Left forelimb (tissue), 1 donor: Measurements from ENCODE around the gene PRG2.
"Not testable (repeated sequence)": the region's sequence is repeated elsewhere in the genome, so short reads cannot be mapped to it uniquely, and the experiment has no call there.

ENCODE experiments used
- DNase-seq: peaks from one replicate; pipeline ENCODE4 v3.0.0-alpha.2; 2018; ENCODE audit warnings: low spot score

Gene PRG2

DNA sequence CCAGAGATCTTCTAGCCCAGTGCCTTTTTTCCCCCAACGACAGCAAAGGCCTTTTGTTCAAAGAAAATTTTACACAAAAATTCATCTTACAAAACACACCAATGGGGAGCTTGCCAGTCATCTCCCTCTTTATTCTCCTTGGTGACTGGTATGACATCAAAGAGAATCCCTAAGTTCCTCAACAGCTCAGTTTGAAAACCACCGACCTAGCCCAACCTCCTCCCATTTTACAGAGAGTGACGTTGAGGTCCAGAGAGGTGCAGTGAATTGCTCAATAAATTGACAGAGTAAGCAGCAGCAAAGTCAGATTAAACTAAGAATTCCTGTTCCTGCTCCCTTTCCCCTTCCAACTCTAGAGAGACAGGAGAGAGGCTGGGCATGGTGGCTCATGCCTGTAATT is 28.7 kb upstream of the PRG2 start:
- DNase-seq: no peak

- DNase-seq: no peak
Observed at GRCh38 chr11:57418131-57418530, 27.7 kb upstream of the PRG2 start.

DNA sequence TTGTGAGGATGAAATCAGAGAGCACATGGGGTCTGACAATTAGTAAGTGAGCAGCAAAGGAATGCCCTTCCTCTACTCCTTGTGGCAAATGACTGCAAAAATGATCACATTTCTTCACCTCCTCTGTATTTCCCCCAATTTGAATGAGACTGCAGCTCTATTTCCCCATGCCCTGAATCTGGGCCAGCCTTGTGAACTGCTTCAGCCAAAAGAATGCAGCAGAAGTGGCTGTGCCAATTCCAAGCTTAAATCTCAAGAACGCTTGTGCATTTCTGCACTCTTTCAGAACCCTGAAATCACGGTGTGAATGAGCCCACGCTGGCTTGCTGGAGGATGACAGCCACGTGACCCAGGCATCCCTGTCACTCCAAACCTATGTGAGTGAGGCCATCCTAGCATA is 26.6 kb upstream of the PRG2 start:
- no peak for DNase-seq

- DNase-seq: no peak
Observed at GRCh38 chr11:57416436-57416835, 26.0 kb upstream of the PRG2 start.

DNA sequence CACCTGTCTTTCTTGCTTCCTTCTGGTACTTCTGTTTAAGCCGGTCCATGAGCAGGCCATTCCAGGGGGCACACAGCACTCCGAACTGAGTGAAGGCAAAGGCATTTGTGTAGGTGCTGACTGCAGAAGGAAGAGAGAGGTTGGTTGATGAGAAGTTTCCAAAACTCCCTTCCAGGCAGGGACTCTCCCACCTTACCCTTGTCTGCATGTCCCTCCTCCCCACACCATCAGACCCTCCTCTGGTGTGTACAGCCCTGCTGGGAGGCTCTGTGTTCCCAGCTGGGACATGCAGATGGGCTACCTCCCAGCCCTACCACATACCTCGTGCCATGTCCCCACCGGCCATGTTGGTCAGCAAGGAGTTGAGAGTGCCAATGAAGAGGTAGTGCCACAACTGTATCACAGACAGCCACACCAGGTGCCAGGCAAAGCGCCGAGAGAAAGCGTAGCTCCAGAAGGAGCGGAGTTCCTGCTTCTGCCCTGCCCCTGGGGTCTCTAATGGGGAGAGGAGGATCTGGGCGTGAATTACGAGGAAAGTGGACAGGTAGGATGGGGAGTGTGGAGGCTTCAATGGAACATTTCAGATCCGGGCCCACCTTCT is 24.3 kb upstream of the PRG2 start:
- no peak for DNase-seq

DNA sequence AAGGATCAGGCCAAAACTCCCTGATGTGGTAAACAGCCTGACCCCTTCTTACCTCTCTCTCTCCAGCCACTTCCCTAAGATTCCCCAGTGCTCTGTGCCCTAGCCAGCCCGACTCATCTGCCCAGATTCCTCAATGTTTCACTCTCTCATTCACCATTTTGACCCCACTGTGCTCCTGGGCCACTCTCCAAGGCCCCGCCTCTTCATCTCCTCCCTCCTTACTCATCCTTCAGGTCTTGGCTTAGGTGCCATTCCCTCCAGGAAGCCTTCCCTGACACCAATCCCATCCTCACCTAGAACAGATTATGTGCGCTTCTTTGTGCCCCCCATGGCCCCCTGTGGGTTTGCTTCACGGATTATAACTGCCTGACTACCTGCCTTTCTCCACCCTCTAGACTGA is 23.2 kb upstream of the PRG2 start:
- DNase-seq: no peak

GRCh38 chr11:57410287-57410686 is 19.8 kb upstream of the PRG2 start:
- DNase-seq: no peak

- DNase-seq: no peak
Observed at GRCh38 chr11:57409321-57410100, 19.1 kb upstream of the PRG2 start.

- DNase-seq: no peak
Observed at GRCh38 chr11:57408771-57409170, 18.3 kb upstream of the PRG2 start.

GRCh38 chr11:57407941-57408475 is 17.6 kb upstream of the PRG2 start:
- no peak for DNase-seq

DNA sequence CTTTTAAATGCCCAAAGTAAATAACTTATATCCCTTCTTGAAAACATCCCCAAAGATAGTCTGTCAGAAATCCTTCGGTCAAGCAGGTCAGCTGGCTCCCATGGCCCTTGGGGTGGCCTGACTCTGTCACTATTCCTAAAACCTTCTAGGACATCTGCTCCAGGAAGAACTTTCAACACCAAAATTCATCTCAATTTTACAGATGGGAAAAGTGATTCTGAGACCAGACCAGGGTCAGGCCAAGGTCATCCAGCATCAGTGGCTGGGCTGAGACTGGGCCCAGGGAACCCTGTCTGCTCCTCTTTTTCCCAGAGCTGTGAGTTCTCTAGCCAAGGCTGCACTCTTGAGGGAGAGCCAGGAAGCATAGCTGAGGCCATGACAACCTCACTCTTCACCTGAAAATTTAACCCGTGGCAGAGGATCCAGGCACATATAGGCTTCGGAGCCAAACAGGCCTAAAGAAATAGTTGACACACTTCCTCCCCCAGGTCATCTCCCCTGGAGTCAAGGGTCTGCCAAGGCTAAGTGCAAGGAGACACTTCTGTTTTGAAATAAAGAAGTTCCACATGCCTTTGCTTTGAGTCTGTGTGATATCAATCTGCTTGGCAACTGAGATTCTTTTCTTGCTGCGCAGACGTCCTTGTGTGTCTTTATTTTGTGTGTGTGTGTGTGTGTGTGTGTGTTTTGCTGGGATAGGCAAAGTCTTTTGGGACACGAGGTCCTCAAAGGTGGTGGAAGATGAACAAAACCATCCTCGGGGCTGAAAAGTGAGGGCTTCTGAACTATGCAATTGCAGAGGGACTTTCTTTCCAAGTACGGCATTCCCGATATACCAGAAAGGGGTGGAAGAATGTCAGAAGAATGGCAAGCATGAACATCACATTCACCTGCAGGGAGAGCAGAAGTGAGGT is 16.8 kb upstream of the PRG2 start:
- no peak for DNase-seq

DNA sequence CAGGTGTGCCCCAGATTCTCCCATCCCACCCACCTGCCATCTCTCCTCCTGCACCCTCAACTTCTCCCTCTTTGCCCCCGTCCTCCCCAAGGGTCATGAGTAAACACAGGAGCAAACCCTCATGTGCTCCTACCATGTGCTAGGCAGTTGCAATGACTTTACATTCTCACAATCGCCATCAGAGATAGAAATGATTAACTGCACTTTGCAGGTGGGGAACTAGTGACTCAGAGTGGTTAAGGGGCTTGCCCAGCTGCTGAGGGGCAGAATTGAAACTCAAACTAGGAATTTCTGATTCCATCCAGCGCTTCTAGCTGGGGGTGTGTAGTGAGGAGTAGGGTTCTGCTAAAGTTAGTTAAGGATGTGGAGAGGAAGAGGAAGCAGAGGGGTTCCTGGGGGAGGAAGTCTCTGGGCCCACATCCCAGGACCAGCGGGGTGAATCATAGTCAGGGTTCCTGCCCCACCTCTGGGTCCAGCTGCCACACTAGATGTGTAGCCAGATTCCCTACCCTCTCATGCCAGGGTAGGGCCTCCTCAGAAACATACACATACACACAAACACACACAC is 16.0 kb upstream of the PRG2 start:
- no peak for DNase-seq

DNA sequence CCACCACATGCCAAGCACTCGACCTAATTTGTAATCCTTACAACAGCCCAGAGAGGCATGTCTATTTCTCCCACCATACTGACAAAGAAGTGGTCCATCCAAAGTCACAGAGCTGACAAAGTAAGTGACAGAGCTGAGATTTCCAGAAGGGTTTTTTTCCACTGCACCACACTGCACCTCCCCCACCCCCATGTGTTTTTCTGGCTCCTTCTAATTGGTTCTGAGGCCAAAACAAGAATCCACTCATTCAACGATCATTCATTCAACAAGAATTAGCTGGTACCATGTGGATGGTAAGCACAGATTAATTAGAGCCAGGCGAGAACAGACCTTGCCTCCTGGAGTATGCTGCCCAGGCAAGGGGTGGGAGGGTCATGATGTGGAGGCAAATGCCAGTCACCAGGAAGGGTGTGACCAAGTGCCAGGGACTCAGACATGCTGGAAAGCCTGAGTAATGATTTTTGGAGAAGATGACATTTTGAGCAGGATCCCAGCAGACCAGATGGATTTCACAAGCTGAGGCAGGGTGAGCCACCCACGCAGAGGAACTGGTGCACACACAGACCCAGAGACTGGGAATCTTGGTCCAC is 14.9 kb upstream of the PRG2 start:
- DNase-seq: no peak

- no peak for DNase-seq
Observed at GRCh38 chr11:57403802-57404147, 13.3 kb upstream of the PRG2 start.

DNA sequence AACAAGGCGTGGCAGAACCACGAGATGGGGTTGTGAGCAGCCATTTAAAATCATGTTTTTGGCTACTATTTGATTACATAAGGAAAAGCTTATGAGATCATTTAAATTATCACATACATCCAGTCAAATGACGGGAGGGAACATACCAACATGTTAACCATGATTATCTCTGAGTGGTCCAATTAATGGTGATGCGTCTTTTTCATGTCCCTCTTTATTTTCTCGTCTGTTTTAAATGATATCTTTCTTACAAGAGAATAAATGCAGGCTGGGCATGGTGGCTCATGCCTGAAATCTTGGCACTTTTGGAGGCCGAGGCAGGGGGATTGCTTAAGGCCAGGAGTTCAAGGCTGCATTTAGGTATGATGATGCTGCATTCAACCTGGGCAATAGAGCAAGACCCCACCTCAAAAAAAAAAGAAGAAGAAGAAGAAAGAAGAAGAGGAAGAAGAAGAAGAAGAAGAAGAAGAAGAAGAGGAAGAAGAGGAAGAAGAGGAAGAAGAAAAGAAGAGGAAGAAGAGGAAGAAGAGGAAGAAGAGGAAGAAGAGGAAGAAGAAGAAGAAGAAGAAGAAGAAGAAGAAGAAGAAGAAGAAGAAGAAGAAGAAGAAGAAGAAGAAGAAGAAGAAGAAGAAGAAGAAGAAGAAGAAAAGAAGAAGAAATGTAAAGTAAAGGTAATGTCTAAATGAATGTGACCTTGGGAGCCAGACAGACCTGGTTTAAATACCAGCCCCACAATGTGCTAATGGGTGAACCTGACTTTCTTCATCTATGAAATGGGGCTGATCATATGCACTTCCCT is 12.8 kb upstream of the PRG2 start:
- not testable (repeated sequence) for DNase-seq

DNA sequence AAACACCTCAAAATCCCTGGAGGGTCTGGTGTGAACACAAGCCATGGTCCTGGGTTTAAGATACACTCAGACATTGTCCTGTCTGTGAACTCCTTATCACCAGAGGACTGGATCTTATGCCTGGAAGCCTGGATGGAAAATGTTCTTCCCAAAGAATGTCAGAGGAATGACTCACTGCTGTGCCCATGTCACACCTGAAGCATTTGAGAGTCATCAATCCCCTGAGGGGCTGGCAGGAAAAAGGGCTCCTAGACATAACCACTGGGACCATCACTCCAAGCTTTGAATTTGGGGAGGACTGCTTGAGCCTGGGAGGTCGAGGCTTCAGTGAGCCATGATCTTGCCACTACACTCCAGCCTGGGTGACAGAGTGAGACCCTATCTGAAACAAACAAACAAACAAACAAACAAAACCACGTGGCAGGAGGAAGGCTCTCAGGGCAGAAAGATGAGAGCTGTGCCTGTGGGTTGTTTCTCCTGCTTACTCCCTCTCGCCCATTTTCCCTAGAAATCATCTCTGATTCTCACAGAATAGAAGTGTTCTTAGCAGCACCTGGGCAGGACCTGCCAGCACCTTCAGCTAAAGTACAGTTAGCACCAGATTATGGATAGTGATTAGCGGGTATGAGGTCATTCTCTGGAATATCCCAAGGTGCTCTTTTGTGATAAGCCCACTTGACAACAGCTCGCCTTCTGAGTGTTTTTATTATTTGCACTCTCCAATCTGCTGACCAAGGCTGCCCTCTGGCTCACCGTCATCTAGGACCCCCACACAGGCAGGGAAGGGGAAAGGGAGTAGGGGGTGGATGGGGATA is 11.9 kb upstream of the PRG2 start:
- DNase-seq: no peak

DNA sequence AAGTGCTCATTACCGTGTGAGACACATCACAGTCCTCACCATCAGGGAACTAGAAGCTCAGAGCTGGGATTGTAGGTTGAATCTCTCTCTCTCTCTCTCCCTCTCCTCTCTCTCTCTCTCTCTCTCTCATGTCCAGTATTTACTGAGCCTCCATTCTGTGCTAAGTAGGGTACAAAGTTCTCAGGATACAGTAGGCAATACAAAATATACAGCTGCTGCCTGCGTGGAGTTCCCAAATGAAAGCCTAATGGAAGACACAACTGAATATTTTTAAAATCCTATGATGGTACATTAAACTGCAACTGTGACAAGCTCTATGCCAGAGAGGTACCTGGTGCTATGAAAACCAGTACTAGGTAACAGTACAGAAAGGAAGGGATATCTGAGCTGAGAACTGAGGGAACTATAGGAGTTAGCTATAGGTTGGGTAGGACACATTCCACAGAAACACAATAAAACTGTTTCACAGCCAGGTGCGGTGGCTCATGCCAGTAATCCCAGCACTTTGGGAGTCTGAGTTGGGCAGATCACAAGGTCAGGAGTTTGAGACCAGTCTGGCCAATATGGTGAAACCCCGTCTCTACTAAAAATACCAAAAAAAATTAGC is 9.6 kb upstream of the PRG2 start:
- no peak for DNase-seq

- no peak for DNase-seq
Observed at GRCh38 chr11:57399221-57399620, 8.8 kb upstream of the PRG2 start.

DNA sequence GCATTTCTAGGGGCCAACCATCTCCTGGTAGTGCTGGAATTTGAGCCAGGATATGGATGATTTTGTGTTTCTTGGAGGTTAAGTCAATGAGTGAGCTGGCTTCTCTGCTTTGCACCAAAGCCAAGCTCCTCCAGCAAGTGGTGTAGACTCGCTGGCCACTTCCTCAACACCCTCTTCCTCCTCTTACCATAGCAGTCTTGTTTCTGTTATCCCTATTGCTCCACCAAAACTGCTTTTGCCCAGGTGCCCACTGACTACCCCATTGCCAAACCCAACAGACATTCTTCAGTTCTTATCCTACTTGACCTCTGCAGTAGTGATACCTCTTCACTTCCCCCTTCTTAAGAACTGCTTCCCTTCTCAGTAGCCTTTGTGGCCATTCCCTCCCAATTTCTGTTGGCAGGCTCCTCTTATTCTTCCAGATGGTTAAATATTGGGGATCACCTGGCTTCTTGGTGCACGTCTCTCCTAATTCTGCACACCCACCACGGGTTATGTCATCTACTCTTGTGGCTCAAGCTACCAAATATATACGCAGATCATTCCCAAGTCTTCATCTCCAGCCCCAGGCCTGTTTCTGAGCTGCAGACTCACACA is 7.0 kb upstream of the PRG2 start:
- DNase-seq: no peak
